Body of pancreas (tissue), 4 donors: ENCODE measurements around the gene STK40.

Experiments used
- CTCF ChIP-seq, 7 experiments: fragments of 450-650 bp in 4 of 7; fragments of 200-600 bp in 3 of 7; sonication (generic) in 3 of 7; IDR thresholded peaks; one replicate each; pipeline ENCODE4 v1.5.1; 2016 to 2019; ENCODE audit warnings: antibody characterized with exemption in 7 of 7
- POLR2A ChIP-seq, 3 donors: fragments of 450-650 bp; IDR thresholded peaks; one replicate each; pipeline ENCODE4 v1.6.1; 2016; ENCODE audit warnings: antibody characterized with exemption in 3 of 3, mild to moderate bottlenecking in 2 of 3

- TF ChIP-seq CTCF (IDR thresholded peaks at IDR 0.05) (no peak), POLR2A (IDR thresholded peaks at IDR 0.05) (no peak)
Observed at GRCh38 chr1:36355811-36356210, 29.9 kb downstream of the STK40 start.
